Pons (tissue), 1 donor: ENCODE measurements around the gene CARD11.

Source experiments
- DNase-seq: peaks from one replicate; pipeline ENCODE4 v3.0.0-alpha.2; 2016; ENCODE audit warnings: low spot score

Gene CARD11

GRCh38 chr7:3020416-3020815 is 23.3 kb downstream of the CARD11 start:
- DNase-seq = no peak

- no peak for DNase-seq
Measured at GRCh38 chr7:3019801-3020200, 23.9 kb downstream of the CARD11 start.

GRCh38 chr7:3013975-3014792 is 29.5 kb downstream of the CARD11 start:
- DNase-seq = no peak

- no peak for DNase-seq
Measured at GRCh38 chr7:3011211-3011852, 32.3 kb downstream of the CARD11 start.

GRCh38 chr7:3010161-3010560 is 33.5 kb downstream of the CARD11 start:
- no peak for DNase-seq

GRCh38 chr7:3009086-3009485 is 34.6 kb downstream of the CARD11 start:
- no peak for DNase-seq

- no peak for DNase-seq
Measured at GRCh38 chr7:3008386-3008785, 35.3 kb downstream of the CARD11 start.

GRCh38 chr7:3007696-3008095 is 36.0 kb downstream of the CARD11 start:
- no peak for DNase-seq

GRCh38 chr7:3005257-3005656 is 38.4 kb downstream of the CARD11 start:
- no peak for DNase-seq

- no peak for DNase-seq
Measured at GRCh38 chr7:3003936-3004335, 39.7 kb downstream of the CARD11 start.

GRCh38 chr7:3002631-3003030 is 41.0 kb downstream of the CARD11 start:
- DNase-seq = no peak

- DNase-seq = no peak
Measured at GRCh38 chr7:3000566-3000965, 43.1 kb downstream of the CARD11 start.

GRCh38 chr7:2999078-2999500 is 44.6 kb downstream of the CARD11 start:
- DNase-seq = no peak

- DNase-seq = no peak
Measured at GRCh38 chr7:2997014-2997413, 46.7 kb downstream of the CARD11 start.

GRCh38 chr7:2996141-2996540 is 47.5 kb downstream of the CARD11 start:
- no peak for DNase-seq

- DNase-seq = no peak
Measured at GRCh38 chr7:2993868-2994267, 49.8 kb downstream of the CARD11 start.

- DNase-seq = no peak
Measured at GRCh38 chr7:2993396-2993795, 50.3 kb downstream of the CARD11 start.

GRCh38 chr7:2990949-2991470 is 52.7 kb downstream of the CARD11 start:
- no peak for DNase-seq

GRCh38 chr7:2986561-2986960 is 57.1 kb downstream of the CARD11 start:
- DNase-seq = no peak

- no peak for DNase-seq
Measured at GRCh38 chr7:2985866-2986265, 57.8 kb downstream of the CARD11 start.

- no peak for DNase-seq
Measured at GRCh38 chr7:2984091-2984490, 59.6 kb downstream of the CARD11 start.

GRCh38 chr7:2983586-2983985 is 60.1 kb downstream of the CARD11 start:
- no peak for DNase-seq

- DNase-seq = no peak
Measured at GRCh38 chr7:2982831-2983230, 60.8 kb downstream of the CARD11 start.
